ENCODE results near the gene SCUBE1.

DNA sequence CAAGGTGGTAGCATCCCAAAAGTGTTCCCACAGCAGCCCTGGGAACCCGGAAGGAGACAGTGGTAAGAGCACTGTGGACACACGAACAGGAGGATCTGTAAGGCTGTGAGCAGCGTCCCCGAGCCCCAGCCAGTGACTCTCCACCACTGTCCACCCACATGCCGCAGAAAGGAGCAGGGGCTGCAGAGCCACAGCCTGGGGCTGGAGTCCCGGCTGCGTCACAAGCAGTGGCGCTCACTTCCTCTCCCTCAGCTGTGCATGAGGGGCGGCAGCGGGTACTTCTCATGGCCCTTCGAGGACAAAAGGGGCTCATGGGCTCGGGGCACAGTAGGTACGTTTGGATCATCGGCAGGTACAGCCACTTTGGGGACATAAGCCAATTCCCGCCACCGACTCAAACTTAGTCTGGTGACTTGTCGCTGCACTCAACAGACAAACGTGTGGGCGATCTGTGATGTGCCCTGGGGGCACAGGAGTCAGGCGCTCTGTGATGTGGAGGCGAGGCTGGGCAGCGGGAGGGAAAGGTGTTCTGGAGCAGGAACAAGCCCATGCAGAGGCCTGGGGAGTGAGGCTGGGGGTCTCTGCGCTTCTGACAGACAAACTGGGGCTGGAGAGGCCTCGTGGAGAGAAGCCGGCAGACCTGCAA, 68.5 kb downstream of the SCUBE1 start:
- TF ChIP-seq, protein P1, sequence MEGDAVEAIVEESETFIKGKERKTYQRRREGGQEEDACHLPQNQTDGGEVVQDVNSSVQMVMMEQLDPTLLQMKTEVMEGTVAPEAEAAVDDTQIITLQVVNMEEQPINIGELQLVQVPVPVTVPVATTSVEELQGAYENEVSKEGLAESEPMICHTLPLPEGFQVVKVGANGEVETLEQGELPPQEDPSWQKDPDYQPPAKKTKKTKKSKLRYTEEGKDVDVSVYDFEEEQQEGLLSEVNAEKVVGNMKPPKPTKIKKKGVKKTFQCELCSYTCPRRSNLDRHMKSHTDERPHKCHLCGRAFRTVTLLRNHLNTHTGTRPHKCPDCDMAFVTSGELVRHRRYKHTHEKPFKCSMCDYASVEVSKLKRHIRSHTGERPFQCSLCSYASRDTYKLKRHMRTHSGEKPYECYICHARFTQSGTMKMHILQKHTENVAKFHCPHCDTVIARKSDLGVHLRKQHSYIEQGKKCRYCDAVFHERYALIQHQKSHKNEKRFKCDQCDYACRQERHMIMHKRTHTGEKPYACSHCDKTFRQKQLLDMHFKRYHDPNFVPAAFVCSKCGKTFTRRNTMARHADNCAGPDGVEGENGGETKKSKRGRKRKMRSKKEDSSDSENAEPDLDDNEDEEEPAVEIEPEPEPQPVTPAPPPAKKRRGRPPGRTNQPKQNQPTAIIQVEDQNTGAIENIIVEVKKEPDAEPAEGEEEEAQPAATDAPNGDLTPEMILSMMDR (conservative IDR thresholded peaks at IDR 0.05; ENCODE audit: low read length), result no peak
- no peak for TF ChIP-seq EZH2phosphoT487 (IDR thresholded peaks at IDR 0.05; ENCODE audit: borderline replicate concordance, low read depth, low read length)
